GM23338 (cell line): ENCODE measurements around the gene DGKB. TPM values are rescaled to one million over a fixed set of nuclear protein-coding genes. Genes with fewer than 3 reads are reported as not detected.
A peak's percentile ranks its signal among the peaks of the same experiment; 100 is the strongest.

Experiments used
- ATAC-seq: fragments of 200-7000 bp; cut with Tn5 transposase; 3 replicates; pipeline ENCODE4 v1.9.1; 2020
- DNase-seq: peaks from one replicate; pipeline ENCODE4 v3.0.0-alpha.2; 2015; ENCODE audit warnings: low spot score
- H2AFZ ChIP-seq: fragments of 200-600 bp; sonication (generic); 2 replicates; pipeline ENCODE4 v1.8.0; 2016; ENCODE audit warnings: antibody characterized with exemption, mild to moderate bottlenecking, moderate library complexity
- H3F3A ChIP-seq: fragments of 200-600 bp; sonication (generic); replicated peaks from 2 replicates; pipeline ENCODE4 v1.8.0; 2017; ENCODE audit warnings: antibody characterized with exemption, mixed run types, low read depth
- H3K27ac ChIP-seq: fragments of 200-600 bp; sonication (generic); 2 replicates; pipeline ENCODE4 v1.6.1; 2016; ENCODE audit warnings: low read depth
- H3K27me3 ChIP-seq: fragments of 200-600 bp; sonication (generic); 2 replicates; pipeline ENCODE4 v1.8.0; 2016; ENCODE audit warnings: mild to moderate bottlenecking, mixed run types, moderate library complexity; ENCODE audit not compliant: insufficient read depth
- H3K36me3 ChIP-seq: fragments of 200-600 bp; sonication (generic); 2 replicates; pipeline ENCODE4 v1.8.0; 2016; ENCODE audit warnings: mild to moderate bottlenecking; ENCODE audit not compliant: insufficient read depth
- H3K4me1 ChIP-seq: fragments of 200-600 bp; sonication (generic); 2 replicates; pipeline ENCODE4 v1.8.0; 2016; ENCODE audit warnings: mild to moderate bottlenecking, moderate library complexity; ENCODE audit not compliant: insufficient read depth
- H3K4me2 ChIP-seq: fragments of 200-600 bp; sonication (generic); 2 replicates; pipeline ENCODE4 v1.7.1; 2017; ENCODE audit warnings: mixed run types
- H3K4me3 ChIP-seq: fragments of 200-600 bp; sonication (generic); 2 replicates; pipeline ENCODE4 v1.6.1; 2016; ENCODE audit warnings: mixed run types
- H3K79me2 ChIP-seq: fragments of 200-600 bp; sonication (generic); replicated peaks from 2 replicates; pipeline ENCODE4 v1.8.0; 2017; ENCODE audit warnings: mild to moderate bottlenecking; ENCODE audit not compliant: insufficient read depth
- H3K9me2 ChIP-seq: fragments of 200-600 bp; sonication (generic); 2 replicates; pipeline ENCODE4 v1.8.0; 2017; ENCODE audit not compliant: insufficient read depth
- H4K20me1 ChIP-seq: fragments of 200-600 bp; sonication (generic); replicated peaks from 2 replicates; pipeline ENCODE4 v1.8.0; 2017; ENCODE audit warnings: mild to moderate bottlenecking; ENCODE audit not compliant: insufficient read depth
- H3K27ac Mint-ChIP-seq: 2 replicates; pipeline ENCODE4 v1.8.0; 2020; ENCODE audit warnings: inconsistent platforms, mild to moderate bottlenecking, moderate library complexity, mixed read lengths
- H3K27me3 Mint-ChIP-seq: 3 replicates; pipeline ENCODE4 v1.8.0; 2022; ENCODE audit warnings: low read depth, mild to moderate bottlenecking, moderate library complexity, mixed read lengths, inconsistent platforms; ENCODE audit not compliant: insufficient read depth, poor library complexity
- H3K36me3 Mint-ChIP-seq: 3 replicates; pipeline ENCODE4 v1.8.0; 2021; ENCODE audit warnings: low read depth, mild to moderate bottlenecking, inconsistent platforms, moderate library complexity, mixed read lengths
- H3K4me1 Mint-ChIP-seq: 3 replicates; pipeline ENCODE4 v1.8.0; 2020; ENCODE audit warnings: mild to moderate bottlenecking, inconsistent platforms, mixed read lengths
- H3K4me3 Mint-ChIP-seq: 3 replicates; pipeline ENCODE4 v1.8.0; 2021; ENCODE audit warnings: moderate library complexity, mild to moderate bottlenecking, inconsistent platforms, mixed read lengths
- H3K9me3 Mint-ChIP-seq: 3 replicates; pipeline ENCODE4 v1.8.0; 2020; ENCODE audit warnings: moderate library complexity, mild to moderate bottlenecking, inconsistent platforms, mixed read lengths
- CREB1 ChIP-seq: fragments of 250-450 bp; sonication (Bioruptor Pico); IDR thresholded peaks from 2 replicates; pipeline ENCODE4 v1.5.0; 2020; ENCODE audit warnings: low read depth, mild to moderate bottlenecking, moderate library complexity
- EZH2 ChIP-seq: fragments of 200-600 bp; sonication (generic); IDR thresholded peaks from one replicate; pipeline ENCODE4 v1.8.0; 2017; ENCODE audit warnings: antibody characterized with exemption, mild to moderate bottlenecking, low read depth; ENCODE audit not compliant: unreplicated experiment
- EZH2phosphoT487 ChIP-seq: fragments of 200-600 bp; sonication (generic); IDR thresholded peaks from one replicate; pipeline ENCODE4 v1.8.1; 2018; ENCODE audit warnings: antibody characterized with exemption; ENCODE audit not compliant: unreplicated experiment
- JUNB ChIP-seq: IDR thresholded peaks from one replicate; pipeline ENCODE4 v1.6.1; 2016; ENCODE audit warnings: antibody characterized with exemption; ENCODE audit not compliant: unreplicated experiment
- NANOG ChIP-seq: IDR thresholded peaks from 2 replicates; pipeline ENCODE4 v1.6.1; 2016; ENCODE audit warnings: antibody characterized with exemption, borderline replicate concordance
- POLR2AphosphoS5 ChIP-seq: IDR thresholded peaks from 2 replicates; pipeline ENCODE4 v1.6.1; 2016; ENCODE audit warnings: antibody characterized with exemption, low read depth
- STAT1 ChIP-seq: IDR thresholded peaks from one replicate; pipeline ENCODE4 v1.6.1; 2016; ENCODE audit warnings: antibody characterized with exemption; ENCODE audit not compliant: unreplicated experiment
- ZNF114 ChIP-seq: fragments of 250-450 bp; sonication (Bioruptor Pico); IDR thresholded peaks from 2 replicates; pipeline ENCODE4 v1.5.0; 2020; ENCODE audit warnings: mild to moderate bottlenecking, moderate library complexity
- ZNF331 ChIP-seq: fragments of 250-450 bp; sonication (Bioruptor Pico); IDR thresholded peaks from 2 replicates; pipeline ENCODE4 v1.5.0; 2020; ENCODE audit warnings: low read depth, mild to moderate bottlenecking, moderate library complexity
- polyA plus RNA-seq: library from polyadenylated mRNA; unstranded; fragments of >200 nt; fragmentation: Nextera tagmentation; extraction: Ambion mirVana; gene quantifications from 2 replicates; pipeline ENCODE4 v1.2.1, GENCODE V29; 2016
- total RNA-seq: library from RNA; depleted of rRNA; stranded (reverse); fragments of >200 nt; shearing (Covaris generic); gene quantifications from 2 replicates; pipeline ENCODE4 v1.2.3, GENCODE V29; 2014
- TF ChIP-seq, protein P1 (sequence below): IDR thresholded peaks from one replicate; pipeline ENCODE4 v1.6.1; 2018; ENCODE audit warnings: antibody characterized with exemption; ENCODE audit not compliant: unreplicated experiment
- TF ChIP-seq, protein P2 (sequence below), 2 experiments: fragments of 200-600 bp in 1 of 2; sonication (generic) in 1 of 2; conservative IDR thresholded peaks; 2 replicates each; pipeline versions ENCODE4 v1.5.1 to v1.6.1; 2016 to 2017; ENCODE audit warnings: antibody characterized with exemption in 2 of 2, low read depth in 2 of 2, mild to moderate bottlenecking in 2 of 2, moderate library complexity in 1 of 2
- TF ChIP-seq, protein P3 (sequence below): fragments of 250-450 bp; sonication (Bioruptor Pico); IDR thresholded peaks from 2 replicates; pipeline ENCODE4 v1.5.0; 2020; ENCODE audit warnings: mild to moderate bottlenecking, moderate library complexity

DGKB gene
- total and polyA plus RNA-seq, 2 experiments from 2014 or later = 4.8 to 11.5 TPM

DNA sequence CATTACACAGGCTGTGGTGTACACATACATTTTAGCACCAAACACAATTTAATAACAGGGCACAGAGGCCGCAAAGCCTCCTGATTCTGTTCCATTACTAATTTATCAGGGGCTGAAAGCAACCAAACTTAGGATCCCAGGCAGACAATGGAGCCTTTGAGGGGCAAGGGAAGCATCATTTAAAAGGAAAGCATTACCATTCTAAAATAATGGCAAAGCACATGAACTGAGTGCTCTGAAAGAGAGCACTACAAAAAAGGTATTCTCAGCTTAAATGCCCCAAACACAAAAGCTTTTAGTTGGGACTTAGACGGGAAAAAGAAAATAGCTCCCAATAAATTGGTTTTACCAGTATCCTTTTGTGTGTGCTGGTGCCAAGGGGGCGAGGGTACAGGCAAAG lies 631.1 kb downstream of the DGKB start:
- no peaks in the 10 kb centered on the region for H3K79me2 ChIP-seq
- no peak overlapping the region for H3K27ac ChIP-seq
- no peaks in the 10 kb centered on the region for H3F3A ChIP-seq
- no peak overlapping the region for H3K4me3 Mint-ChIP-seq
- no peaks in the 10 kb centered on the region for H3K36me3 Mint-ChIP-seq
- no peak overlapping the region for H3K4me3 ChIP-seq
- no peaks in the 10 kb centered on the region for H3K9me2 ChIP-seq
- ATAC-seq (no peak; the same call in 2 of the 3 replicates), DNase-seq (no peak)
- H4K20me1 ChIP-seq = no peaks in the 10 kb centered on the region
- H3K4me1 ChIP-seq = peaks cover 19% of the 10 kb centered on the region
- H2AFZ ChIP-seq = no peak overlapping the region
- H3K27me3 Mint-ChIP-seq = no peaks in the 10 kb centered on the region
- H3K36me3 ChIP-seq = no peaks in the 10 kb centered on the region
- no peaks in the 10 kb centered on the region for H3K9me3 Mint-ChIP-seq
- no peak overlapping the region for H3K4me2 ChIP-seq
- TF ChIP-seq JUNB (no peak), EZH2 (no peak), EZH2phosphoT487 (no peak), STAT1 (no peak), CREB1 (no peak), ZNF114 (CRISPR knock-in tag) (no peak), NANOG (no peak)
- TF ChIP-seq, protein P1, sequence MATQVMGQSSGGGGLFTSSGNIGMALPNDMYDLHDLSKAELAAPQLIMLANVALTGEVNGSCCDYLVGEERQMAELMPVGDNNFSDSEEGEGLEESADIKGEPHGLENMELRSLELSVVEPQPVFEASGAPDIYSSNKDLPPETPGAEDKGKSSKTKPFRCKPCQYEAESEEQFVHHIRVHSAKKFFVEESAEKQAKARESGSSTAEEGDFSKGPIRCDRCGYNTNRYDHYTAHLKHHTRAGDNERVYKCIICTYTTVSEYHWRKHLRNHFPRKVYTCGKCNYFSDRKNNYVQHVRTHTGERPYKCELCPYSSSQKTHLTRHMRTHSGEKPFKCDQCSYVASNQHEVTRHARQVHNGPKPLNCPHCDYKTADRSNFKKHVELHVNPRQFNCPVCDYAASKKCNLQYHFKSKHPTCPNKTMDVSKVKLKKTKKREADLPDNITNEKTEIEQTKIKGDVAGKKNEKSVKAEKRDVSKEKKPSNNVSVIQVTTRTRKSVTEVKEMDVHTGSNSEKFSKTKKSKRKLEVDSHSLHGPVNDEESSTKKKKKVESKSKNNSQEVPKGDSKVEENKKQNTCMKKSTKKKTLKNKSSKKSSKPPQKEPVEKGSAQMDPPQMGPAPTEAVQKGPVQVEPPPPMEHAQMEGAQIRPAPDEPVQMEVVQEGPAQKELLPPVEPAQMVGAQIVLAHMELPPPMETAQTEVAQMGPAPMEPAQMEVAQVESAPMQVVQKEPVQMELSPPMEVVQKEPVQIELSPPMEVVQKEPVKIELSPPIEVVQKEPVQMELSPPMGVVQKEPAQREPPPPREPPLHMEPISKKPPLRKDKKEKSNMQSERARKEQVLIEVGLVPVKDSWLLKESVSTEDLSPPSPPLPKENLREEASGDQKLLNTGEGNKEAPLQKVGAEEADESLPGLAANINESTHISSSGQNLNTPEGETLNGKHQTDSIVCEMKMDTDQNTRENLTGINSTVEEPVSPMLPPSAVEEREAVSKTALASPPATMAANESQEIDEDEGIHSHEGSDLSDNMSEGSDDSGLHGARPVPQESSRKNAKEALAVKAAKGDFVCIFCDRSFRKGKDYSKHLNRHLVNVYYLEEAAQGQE = no peak
- no peaks in the 10 kb centered on the region for H3K27me3 ChIP-seq
- H3K4me1 Mint-ChIP-seq = peaks cover 12% of the 10 kb centered on the region; the same call in 2 of the 3 replicates
- H3K27ac Mint-ChIP-seq = no peak overlapping the region

DNA sequence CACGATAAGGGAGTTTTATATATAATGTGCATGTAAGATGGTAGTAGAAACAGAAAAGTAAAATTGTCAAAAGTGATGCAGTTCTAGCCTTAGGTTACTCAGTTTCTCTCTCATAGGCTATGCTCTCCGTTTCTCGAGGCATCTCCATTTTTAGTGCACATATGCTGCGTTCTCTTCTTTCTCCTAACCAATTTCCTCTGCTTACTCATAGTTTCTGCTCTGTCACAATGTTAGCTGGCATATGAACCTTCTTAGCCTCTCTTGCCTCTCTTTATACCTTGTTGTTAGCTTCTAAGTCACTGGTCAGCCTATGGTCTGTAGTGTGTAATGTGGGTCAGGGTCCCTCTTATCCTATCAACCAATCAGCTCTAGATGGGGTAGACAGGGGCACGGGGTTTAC lies 632.5 kb downstream of the DGKB start:
- H4K20me1 ChIP-seq = no peaks in the 10 kb centered on the region
- Mint-ChIP-seq H3K4me3 (no peak overlapping the region), H3K9me3 (no peaks in the 10 kb centered on the region), H3K27me3 (no peaks in the 10 kb centered on the region), H3K36me3 (no peaks in the 10 kb centered on the region), H3K4me1 (peaks cover 16% of the 10 kb centered on the region; the same call in 2 of the 3 replicates), H3K27ac (peak overlapping the region; percentile 35; the same call in 1 of the 2 replicates)
- peaks cover 25% of the 10 kb centered on the region for H3K4me1 ChIP-seq
- H3F3A ChIP-seq = no peaks in the 10 kb centered on the region
- H3K79me2 ChIP-seq = no peaks in the 10 kb centered on the region
- ATAC-seq (no peak), DNase-seq (no peak)
- H3K36me3 ChIP-seq = no peaks in the 10 kb centered on the region
- H3K9me2 ChIP-seq = no peaks in the 10 kb centered on the region
- H3K4me2 ChIP-seq = no peak overlapping the region
- no peaks in the 10 kb centered on the region for H3K27me3 ChIP-seq
- no peak overlapping the region for H3K4me3 ChIP-seq
- 0 out of 2 replicates have a peak overlapping the region, but pooled peaks have one; percentile 38 for H2AFZ ChIP-seq
- H3K27ac ChIP-seq = no peak overlapping the region
- TF ChIP-seq POLR2AphosphoS5 (no peak), EZH2 (no peak), ZNF331 (no peak), STAT1 (no peak)
- TF ChIP-seq, protein P2, sequence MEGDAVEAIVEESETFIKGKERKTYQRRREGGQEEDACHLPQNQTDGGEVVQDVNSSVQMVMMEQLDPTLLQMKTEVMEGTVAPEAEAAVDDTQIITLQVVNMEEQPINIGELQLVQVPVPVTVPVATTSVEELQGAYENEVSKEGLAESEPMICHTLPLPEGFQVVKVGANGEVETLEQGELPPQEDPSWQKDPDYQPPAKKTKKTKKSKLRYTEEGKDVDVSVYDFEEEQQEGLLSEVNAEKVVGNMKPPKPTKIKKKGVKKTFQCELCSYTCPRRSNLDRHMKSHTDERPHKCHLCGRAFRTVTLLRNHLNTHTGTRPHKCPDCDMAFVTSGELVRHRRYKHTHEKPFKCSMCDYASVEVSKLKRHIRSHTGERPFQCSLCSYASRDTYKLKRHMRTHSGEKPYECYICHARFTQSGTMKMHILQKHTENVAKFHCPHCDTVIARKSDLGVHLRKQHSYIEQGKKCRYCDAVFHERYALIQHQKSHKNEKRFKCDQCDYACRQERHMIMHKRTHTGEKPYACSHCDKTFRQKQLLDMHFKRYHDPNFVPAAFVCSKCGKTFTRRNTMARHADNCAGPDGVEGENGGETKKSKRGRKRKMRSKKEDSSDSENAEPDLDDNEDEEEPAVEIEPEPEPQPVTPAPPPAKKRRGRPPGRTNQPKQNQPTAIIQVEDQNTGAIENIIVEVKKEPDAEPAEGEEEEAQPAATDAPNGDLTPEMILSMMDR (conservative IDR thresholded peaks at IDR 0.05; ENCODE audit: low read depth in 2 of 2) = no peak
- TF ChIP-seq, protein P3, sequence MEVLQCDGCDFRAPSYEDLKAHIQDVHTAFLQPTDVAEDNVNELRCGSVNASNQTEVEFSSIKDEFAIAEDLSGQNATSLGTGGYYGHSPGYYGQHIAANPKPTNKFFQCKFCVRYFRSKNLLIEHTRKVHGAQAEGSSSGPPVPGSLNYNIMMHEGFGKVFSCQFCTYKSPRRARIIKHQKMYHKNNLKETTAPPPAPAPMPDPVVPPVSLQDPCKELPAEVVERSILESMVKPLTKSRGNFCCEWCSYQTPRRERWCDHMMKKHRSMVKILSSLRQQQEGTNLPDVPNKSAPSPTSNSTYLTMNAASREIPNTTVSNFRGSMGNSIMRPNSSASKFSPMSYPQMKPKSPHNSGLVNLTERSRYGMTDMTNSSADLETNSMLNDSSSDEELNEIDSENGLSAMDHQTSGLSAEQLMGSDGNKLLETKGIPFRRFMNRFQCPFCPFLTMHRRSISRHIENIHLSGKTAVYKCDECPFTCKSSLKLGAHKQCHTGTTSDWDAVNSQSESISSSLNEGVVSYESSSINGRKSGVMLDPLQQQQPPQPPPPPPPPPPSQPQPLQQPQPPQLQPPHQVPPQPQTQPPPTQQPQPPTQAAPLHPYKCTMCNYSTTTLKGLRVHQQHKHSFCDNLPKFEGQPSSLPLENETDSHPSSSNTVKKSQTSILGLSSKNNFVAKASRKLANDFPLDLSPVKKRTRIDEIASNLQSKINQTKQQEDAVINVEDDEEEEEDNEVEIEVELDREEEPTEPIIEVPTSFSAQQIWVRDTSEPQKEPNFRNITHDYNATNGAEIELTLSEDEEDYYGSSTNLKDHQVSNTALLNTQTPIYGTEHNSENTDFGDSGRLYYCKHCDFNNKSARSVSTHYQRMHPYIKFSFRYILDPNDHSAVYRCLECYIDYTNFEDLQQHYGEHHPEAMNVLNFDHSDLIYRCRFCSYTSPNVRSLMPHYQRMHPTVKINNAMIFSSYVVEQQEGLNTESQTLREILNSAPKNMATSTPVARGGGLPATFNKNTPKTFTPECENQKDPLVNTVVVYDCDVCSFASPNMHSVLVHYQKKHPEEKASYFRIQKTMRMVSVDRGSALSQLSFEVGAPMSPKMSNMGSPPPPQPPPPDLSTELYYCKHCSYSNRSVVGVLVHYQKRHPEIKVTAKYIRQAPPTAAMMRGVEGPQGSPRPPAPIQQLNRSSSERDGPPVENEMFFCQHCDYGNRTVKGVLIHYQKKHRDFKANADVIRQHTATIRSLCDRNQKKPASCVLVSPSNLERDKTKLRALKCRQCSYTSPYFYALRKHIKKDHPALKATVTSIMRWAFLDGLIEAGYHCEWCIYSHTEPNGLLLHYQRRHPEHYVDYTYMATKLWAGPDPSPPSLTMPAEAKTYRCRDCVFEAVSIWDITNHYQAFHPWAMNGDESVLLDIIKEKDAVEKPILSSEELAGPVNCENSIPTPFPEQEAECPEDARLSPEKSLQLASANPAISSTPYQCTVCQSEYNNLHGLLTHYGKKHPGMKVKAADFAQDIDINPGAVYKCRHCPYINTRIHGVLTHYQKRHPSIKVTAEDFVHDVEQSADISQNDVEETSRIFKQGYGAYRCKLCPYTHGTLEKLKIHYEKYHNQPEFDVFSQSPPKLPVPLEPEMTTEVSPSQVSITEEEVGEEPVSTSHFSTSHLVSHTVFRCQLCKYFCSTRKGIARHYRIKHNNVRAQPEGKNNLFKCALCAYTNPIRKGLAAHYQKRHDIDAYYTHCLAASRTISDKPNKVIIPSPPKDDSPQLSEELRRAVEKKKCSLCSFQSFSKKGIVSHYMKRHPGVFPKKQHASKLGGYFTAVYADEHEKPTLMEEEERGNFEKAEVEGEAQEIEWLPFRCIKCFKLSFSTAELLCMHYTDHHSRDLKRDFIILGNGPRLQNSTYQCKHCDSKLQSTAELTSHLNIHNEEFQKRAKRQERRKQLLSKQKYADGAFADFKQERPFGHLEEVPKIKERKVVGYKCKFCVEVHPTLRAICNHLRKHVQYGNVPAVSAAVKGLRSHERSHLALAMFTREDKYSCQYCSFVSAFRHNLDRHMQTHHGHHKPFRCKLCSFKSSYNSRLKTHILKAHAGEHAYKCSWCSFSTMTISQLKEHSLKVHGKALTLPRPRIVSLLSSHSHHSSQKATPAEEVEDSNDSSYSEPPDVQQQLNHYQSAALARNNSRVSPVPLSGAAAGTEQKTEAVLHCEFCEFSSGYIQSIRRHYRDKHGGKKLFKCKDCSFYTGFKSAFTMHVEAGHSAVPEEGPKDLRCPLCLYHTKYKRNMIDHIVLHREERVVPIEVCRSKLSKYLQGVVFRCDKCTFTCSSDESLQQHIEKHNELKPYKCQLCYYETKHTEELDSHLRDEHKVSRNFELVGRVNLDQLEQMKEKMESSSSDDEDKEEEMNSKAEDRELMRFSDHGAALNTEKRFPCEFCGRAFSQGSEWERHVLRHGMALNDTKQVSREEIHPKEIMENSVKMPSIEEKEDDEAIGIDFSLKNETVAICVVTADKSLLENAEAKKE (CRISPR knock-in tag) = no peak
